ENCODE data around the gene AGBL2. TPM values are rescaled to one million over a fixed set of nuclear protein-coding genes. Genes with fewer than 3 reads are reported as not detected.
"Not testable (repeated sequence)": the region's sequence is repeated elsewhere in the genome, so short reads cannot be mapped to it uniquely, and the experiment has no call there.

AGBL2 gene
- total RNA-seq, 1 donor from 2014 or later = 2.7 TPM

DNA sequence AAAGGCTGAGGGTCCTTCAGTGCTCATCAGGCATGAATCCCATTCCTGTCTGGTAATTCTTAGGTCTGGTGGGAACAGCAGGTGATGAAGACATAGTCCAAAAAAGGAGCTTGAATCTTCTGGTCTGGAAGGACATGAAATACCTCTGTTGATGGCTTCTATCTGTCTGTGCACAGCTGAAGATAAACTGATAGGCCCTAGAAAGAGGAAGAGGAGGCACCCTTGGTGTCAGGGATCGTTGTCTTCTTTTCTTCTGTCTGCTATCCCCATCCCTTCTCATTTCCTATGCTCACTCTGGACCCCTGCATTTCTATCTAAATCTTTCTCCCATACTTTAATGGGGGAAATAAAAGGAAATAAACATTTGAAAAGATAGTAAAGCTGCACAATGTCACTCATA lies 9.4 kb downstream of the AGBL2 start:
- ATAC-seq = no peak
- DNase-seq (ENCODE audit: low spot score) = no peak

DNA sequence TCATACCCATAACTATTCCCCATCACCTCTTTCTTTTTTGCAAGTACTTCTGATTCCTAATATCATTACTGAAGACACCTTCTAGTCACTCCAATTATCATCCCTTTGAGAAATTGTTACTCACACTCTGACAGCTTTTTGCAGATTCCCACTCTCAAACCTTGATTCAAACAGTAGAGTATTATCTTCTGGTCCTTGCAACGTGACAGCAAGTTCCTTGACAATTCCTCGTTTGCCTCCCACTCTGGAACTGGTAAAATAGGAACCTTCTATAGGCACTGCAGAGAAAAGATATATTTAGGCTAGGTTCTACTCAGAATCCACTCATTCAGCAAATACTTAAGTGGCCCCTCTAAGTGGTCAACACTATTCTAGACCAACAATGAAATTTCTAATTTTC lies 23.2 kb downstream of the AGBL2 start:
- no peak for ATAC-seq

DNA sequence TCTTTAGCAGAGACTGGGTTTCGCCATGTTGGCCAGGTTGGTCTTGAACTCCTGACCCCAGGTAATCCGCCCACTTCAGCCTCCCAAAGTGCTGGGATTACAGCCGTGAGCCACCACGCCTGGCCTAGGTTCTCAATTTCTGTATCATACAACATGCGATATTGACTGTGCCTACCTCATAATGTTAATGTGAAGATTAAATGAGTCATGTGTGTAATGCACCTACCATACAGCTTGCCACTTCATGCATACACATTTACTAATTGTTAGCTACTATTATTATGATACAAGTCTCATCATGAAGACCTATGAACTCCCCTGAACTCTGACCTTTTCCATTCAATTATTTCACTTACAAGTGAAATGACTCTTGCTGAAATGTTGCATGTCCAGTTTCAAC lies 25.7 kb downstream of the AGBL2 start:
- ATAC-seq (no peak), DNase-seq (ENCODE audit: low spot score) (no peak)

More for the DNA sequence above, 23.2 kb downstream of the AGBL2 start:
- no peak for DNase-seq (ENCODE audit: low spot score)

DNA sequence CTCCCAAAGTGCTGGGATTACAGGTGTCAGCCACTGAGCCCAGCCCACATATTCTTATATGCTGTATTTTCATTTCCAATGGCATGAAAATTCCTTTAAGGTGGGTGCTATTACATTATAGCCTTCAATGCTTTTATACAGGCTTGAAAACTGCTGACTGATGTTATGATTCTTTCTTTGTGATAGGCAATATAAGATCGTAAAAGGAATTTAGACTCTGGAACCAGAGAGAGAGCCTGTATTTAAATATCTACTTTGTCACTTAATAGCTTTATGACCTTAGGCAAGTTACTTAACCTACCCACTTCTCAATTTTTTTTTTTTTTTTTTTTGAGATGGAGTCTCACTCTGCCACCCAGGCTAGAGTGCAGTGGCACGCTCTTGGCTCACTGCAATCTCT lies 26.2 kb downstream of the AGBL2 start:
- no peak for DNase-seq (ENCODE audit: low spot score)
- ATAC-seq = no peak

DNA sequence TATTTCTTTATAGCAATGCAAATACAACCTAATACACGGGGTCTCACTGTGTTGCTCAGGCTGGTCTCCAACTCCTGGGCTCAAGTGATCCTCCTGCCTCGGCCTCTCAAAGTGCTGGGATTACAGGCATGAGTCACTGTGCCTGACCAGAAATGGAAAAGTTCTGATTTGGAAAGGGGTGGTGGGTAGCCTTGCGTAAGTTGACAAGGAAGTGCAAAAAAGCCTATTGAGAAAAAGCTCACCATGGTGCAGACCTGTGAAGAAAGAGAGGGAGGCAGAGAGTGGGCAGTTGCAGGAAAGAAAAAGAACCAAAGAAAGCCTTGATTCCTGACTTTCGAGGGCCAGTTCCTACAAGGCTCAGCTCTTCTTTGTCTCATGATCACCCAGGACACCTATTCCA lies 27.1 kb downstream of the AGBL2 start:
- DNase-seq (ENCODE audit: low spot score) (no peak), ATAC-seq (no peak)

DNA sequence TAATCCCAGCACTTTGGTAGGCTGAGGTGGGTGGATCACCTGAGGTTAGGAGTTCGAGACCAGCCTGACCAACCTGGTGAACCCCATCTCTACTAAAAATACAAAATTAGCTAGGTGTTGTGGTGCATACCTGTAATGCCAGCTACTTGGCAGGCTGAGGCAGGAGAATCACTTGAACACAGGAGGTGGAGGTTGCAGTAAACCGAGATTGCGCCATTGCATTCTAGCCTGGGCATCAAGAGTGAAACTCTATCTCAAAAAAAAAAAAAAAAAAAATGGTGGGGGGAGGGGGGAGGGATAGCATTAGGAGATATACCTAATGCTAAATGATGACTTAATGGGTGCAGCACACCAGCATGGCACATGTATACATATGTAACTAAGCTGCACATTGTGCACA lies 28.5 kb downstream of the AGBL2 start:
- not testable (repeated sequence) for DNase-seq (ENCODE audit: low spot score); ATAC-seq

DNA sequence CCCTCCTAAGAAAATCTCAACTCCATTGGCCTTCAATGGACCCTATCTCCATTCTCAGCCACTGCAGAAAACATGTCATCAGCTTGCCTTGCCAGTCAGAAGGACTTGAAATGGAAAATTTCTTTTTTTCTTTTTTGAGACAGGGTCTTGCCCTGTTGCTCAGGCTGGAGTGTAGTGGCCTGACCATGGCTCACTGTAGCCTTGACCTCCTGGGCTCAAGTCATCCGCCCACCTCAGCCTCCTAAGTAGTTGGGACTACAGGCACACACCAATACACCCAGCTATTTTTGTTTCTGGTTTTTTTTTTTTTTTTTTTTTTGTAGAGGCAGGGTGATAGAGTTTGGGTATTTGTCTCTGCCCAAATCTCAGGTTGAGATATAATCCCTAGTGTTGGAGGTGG lies 29.0 kb downstream of the AGBL2 start:
- ATAC-seq = no peak
- no peak for DNase-seq (ENCODE audit: low spot score)

DNA sequence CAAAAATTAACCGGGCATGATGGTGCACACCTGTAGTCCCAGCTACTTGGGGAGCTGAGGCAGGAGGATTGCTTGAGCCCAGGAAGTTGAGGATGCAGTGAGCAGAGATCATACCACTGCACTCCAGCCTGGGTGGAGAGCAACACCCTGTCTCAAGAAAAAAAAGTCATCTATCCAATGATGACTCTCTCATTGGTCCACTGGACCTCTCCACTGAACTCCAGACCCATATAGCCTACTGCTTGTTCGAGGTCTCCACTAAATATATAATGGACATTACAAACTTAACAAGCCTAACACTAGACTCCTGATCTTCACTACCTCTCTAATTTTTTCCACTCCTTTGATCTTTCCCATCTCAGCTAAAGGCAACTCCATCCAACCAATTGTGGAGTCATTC lies 39.3 kb downstream of the AGBL2 start:
- DNase-seq (ENCODE audit: low spot score) (no peak), ATAC-seq (no peak)

DNA sequence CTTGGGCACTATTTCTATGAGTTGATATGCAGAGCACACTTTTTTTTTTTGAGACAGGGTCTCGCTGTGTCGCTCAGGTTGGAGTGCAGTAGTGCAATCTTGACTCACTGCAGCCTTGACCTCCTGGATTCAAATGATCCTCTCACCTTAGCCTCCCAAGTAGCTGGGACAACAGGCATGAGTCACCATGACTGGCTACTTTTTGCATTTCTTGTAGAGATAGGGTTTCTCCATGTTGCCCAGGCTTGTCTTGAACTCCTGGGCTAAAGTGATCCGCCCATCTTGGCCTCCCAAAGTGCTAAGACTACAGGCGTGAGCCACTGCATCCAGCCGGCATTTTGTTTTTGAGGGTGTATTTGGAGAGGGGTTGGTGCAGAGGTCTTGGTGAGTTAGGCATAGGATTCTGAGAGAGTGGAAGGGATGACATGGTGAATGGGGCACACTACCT lies 42.9 kb downstream of the AGBL2 start:
- DNase-seq (ENCODE audit: low spot score) (no peak), ATAC-seq (no peak)

DNA sequence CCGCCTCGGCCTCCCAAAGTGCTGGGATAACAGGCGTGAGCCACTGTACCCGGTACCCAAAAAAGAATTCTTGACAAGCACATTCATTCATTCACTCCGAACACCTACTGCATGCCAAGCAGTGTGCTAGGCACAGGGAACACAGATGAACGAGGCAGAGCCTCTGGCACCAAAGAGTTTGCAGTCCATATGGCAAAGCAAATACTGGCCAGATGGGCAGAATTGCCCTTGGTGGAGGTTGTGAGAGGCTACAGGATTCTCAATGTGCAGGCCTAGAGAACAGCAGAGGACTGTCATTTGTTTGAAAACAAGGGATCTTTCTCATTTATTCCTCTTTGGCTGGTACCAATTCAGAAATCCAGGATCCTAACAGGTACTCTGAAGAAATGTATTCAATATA lies 45.3 kb downstream of the AGBL2 start:
- DNase-seq (ENCODE audit: low spot score) = no peak

DNA sequence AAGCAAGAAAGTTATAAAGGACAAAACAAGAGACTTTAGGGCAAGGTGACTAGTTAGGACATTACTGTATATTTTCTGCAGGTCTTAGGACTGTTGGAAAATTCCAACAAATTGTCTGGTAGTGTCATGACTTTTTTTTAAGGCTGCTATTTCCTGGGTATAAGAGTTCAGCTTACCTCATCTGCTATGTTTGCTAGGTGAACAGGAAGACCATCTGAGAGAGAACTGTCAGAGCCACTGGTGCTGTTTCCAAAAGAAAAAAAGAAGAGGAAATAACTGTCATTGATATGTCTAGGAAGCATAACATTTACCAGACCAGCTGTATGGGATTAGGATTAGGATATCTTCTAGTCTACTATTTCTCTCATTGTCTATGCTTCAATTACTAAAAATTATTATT lies 46.5 kb downstream of the AGBL2 start:
- no peak for ATAC-seq
- no peak for DNase-seq (ENCODE audit: low spot score)

More for the DNA sequence above, 45.3 kb downstream of the AGBL2 start:
- ATAC-seq = no peak

DNA sequence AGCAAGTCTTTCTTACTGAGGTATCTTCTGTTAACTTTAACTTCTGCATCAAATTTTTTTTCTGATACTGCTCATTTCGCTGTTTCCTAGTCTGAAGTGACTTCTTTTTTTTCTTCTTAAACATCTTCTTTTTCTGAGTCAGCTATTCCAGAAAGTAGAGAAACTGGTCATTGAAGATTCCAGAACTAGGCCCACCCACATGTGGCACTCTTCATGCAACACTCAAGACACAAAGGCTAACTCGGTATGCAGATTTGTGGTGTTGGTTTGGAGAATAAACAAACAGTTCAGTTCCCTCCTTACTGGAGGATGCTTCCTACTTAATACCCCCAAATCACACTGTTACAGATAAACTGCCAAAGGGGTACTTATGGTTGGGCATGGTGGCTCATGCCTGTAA lies 47.6 kb downstream of the AGBL2 start:
- ATAC-seq = no peak
- no peak for DNase-seq (ENCODE audit: low spot score)

DNA sequence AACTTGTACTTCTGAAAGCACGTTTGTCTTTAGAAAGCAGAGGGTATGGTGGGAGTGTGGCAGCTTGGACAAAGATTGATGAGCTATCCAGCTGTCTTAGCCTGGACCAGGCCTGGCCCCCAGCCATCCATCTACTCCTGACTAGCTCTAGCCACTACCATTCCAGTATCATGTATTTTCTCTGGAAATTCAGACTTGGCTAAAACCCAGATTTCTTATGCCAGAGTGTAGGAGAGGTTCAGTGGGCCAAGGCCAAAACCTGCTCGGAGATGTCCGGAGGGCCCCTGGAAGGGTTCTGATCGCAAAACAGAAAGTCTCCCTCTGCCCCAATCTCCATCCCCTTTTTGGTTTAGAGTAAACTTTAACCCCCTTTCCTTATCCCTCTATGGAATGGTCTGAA lies 48.0 kb downstream of the AGBL2 start:
- ATAC-seq (no peak), DNase-seq (ENCODE audit: low spot score) (no peak)

DNA sequence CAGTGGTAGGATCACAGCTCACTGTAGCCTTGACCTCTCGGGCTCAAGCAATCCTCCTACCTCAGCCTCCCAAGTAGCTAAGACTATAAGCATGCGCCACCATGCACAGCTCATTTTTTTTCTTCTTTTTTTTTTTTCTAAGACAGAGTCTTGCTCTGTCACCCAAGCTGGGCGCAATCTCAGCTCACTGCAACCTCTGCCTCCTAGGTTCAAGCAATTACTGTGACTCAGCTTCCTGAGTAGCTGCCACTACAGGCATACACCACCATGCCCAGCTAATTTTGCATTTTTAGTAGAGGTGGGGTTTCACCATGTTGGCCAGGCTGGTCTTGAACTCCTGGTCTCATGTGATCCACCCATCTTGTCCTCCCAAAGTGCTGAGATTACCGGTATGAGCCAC lies 50.2 kb downstream of the AGBL2 start:
- not testable (repeated sequence) for DNase-seq (ENCODE audit: low spot score); ATAC-seq

DNA sequence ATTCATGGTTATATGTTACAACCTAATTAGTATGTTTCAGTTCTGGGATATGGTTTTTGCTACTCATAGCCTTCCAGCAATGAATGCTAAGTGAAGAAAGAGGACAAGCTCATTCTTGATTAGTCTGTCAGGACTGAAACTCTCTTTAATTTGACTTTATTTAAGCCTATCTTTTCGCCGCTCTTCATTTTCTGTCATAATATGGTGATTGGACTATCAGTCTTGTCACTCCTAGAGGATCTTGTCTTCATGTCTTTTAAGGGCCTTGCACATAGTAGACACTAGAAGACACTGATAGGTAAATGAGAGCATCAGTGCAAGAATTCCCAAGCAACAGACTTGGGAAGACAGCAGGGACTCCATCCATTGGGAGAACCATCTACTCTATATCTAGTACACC lies 53.9 kb downstream of the AGBL2 start:
- ATAC-seq (no peak), DNase-seq (ENCODE audit: low spot score) (no peak)

DNA sequence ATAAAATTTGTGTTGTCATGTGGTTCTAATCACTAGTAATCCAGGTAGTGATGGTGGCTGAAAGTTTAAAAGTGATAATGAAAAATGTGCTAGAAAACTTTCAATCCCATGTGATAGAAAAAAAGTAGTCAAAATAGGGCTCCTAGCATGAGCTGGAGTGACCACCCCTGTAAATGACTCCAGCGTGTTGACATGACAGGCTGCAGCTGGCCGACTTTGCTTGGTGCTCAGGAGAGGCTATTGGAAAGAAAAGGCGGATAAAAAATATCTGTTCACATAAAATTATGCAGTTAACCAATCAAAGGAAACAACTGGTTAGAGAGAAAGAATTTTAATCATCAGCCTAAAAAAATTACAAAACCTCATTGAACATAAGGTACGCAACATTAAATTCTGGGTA lies 55.9 kb downstream of the AGBL2 start:
- ATAC-seq = no peak
- no peak for DNase-seq (ENCODE audit: low spot score)

DNA sequence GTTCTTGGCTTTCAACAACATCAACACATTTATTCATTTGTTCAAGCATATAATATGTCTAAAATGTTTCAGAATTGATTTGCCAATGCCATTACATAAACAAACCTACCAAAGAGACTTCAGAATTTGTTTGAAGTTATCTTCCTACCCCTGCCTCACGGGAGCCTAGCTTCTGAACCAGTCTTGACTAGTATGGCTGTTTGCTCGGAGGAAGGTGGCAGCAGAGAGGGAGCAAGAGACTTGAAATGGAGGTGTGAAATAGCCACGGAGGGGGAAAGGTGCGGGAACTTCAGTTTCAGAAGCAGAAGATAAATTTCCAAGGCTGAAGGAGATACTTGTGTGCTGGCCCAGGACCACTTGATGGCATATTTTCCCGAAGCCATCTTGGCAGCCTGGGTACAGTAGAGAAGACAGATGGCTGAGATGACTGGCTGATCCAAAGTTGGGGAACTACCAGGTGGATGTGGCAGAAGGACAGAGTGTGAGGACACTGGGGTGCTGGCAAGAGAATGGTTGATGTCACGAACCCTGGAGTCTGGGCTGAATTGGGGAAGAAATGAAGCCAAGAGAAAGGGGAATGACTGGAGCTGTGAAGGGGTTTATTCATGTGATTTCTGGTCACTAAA lies 58.8 kb downstream of the AGBL2 start:
- ATAC-seq = no peak
- DNase-seq (ENCODE audit: low spot score) = no peak

DNA sequence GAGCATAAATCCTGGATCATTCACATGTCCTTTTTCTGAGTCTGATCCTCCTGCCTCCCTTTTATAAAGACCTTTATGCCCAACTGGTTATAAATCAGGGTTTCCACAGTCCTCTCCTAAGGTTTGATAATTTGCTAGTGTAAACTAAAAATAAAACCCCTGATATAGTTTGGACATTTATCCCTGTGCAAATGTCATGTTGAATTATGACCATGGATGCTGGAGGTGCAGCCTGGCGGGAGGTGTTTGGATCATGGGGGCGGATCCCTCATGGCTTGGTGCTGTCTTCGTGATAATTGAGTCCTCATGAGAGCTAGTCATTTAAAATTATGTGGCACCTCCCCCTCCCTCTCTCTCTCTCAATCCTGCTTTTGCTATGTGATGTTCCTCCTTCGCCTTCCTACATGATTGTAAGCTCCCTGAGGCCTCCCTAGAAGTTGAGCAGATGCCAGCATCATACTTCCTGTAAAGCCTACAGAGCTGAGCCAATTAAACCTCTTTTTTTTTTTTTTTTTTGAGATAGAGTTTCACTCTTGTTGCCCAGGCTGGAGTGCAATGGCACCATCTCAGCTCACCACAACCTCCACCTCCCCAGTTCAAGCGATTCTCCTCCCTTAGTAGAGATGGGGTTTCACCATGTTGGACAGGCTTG lies 63.2 kb downstream of the AGBL2 start:
- DNase-seq (ENCODE audit: low spot score) = no peak
- ATAC-seq = no peak

DNA sequence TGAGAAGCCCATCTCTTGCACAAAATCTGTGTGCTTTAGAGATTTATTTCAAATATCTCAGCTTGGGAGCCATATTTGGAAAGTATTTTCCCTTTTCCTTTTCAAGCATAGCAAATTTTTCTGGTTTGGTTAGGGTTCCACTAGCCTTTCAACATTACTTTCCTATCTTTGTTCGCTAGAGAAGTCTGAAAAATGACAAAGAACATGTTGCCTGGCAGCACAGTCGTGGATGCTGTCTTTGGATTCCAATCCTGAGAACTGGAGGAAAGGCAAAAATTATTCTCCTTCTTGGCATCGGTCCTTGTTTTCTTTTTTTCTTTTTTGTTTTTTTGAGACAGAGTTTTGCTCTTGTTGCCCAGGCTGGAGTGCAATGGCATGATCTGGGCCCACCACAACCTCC lies 65.9 kb downstream of the AGBL2 start:
- ATAC-seq (no peak), DNase-seq (ENCODE audit: low spot score) (no peak)

DNA sequence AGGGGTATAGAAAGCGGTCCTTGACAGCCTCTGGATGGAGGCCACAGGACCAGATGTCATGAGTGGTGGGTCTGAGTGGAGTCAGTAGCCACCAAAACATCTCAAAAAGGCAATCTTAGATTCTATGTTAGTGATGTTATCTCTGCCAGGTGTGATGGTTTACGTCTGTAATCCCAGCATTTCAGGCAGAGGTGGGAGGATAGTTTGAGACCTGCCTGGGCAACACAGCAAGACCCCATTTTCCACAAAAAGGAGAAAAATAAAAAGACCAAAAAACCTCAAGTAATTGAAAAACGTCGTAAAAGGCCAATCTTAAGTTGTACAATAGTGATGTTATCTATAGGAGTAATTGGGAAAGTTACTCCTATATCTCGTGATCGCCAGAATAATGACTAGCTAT lies 69.2 kb downstream of the AGBL2 start:
- no peak for ATAC-seq
- DNase-seq (ENCODE audit: low spot score) = no peak

DNA sequence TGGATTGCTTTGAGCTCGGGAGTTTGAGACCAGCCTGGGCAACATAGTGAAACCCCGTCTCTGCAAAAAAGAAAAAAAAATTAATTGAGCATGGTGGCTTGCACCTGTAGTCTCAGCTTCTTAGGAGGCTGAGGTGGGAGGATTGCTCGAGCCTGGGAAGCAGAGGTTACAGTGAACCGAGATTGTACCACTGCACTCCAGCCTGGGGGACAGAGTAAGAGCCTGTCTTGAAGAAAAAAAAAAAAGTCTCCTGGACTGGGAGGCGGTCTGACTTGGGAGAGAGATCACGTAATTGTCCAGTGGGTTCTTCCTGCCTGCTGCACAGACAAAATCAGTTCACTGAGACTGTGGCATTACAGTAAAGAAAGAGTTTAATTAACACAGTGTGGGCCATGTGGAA lies 69.7 kb downstream of the AGBL2 start:
- no peak for DNase-seq (ENCODE audit: low spot score)
- no peak for ATAC-seq

DNA sequence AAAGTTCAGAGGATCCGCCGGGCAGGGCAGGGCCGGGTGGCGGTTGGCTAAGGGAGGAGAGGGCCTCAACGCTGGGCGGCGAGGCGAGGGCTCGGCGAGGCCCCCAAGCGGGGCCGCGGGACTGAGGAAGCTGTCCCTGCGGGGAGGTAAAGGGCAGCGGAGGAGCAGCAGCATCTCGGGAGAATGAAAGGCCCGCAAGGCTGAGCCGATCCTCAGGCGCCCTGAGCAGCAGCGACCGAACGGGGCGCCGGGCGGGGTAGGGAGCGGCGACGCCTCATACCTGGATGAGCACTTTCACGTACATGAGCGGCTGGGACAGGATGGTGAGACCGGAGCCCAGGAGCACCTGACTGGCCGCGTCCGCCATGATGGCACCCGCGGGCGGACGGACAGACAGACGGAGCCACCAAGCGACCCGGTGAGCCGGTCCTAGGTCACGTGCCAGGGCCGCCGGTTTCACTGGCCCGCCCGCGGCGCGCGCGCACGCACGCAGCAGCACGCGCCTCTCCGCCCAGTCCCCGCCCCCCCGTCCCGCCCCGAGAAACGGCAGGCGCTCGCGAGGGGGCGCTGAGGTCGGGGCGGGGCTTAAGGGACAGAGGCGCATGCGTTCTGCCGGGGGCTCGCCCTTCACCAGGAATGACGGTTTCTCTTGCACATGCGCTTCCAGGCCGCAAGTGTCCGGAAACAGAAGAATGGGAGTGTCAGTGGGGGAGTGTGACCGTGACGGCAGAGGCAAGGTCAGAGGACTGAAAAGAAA lies 72.9 kb downstream of the AGBL2 start, which contains the start of gene MTCH2:
MTCH2 (minus strand) TSS at position 461 of the 757 bp plus-strand sequence; CDS start at position 367, 94 bp downstream.
- DNase-seq (ENCODE audit: low spot score) (peak; percentile 97), ATAC-seq (peak; percentile 89)

All from left lobe of liver (tissue), 2 donors.